Measurements from ENCODE around the gene CFAP61.
"Not testable (repeated sequence)": the region's sequence is repeated elsewhere in the genome, so short reads cannot be mapped to it uniquely, and the experiment has no call there.

CFAP61 gene

DNA sequence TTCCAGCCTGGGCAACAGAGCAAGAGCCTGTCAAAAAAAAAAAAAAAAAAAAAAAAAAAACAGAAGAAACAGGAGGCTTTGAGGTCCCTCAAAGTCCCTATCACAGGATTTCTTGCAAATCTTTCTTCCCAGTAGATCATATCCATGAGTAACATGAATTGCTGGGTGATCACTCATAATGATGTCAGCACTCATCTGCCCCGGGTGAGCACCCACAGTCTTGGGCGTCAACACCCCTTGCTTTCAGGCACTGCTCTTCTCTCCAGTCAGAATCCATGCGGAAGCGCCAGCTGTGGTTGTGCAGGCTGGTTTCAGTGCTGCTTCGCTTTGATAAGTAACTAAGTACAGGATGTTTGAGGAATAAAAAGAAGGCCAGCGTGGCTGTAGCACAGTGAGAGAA lies 275.4 kb downstream of the CFAP61 start:
- DNase-seq (ENCODE audit: low read depth): no peak

DNA sequence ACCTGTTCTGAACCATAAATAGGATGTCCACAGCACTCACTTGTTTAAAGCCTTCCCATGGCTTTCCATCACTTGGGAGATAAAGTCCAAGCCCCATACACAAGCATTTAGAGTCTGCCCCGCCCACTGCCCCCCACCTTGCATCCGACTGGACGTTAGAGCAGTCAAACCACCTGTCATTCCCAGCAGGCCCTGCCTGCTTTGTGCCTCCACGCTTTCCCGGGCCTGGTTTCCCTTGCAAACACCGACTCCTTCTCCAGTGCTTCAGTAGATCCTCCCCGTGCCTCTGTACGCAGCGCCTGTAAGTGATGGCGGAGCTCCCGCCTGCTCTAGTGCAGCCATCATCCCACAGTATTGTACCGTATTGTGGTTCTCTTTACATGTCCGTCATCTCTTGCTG lies 277.2 kb downstream of the CFAP61 start:
- DNase-seq (ENCODE audit: low read depth): no peak

DNA sequence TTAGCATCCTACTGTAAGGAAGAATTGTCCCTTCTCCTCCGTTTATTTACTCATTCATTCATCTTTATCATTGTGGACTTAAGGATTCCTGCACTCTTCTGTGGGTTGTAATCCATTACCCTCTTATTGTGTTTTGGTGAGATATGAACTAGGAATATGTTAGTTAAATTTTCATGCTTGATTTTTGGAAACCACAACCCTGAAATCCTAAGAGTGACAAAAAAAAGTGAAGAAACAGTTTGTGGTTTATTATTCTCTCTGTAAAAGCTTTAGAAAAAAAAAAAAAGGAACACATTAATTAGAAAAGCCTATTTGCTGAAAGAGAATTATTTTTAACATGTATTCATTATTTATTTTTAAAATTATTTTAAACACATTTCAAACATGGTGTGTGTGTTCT lies 278.8 kb downstream of the CFAP61 start:
- DNase-seq (ENCODE audit: low read depth): no peak

DNA sequence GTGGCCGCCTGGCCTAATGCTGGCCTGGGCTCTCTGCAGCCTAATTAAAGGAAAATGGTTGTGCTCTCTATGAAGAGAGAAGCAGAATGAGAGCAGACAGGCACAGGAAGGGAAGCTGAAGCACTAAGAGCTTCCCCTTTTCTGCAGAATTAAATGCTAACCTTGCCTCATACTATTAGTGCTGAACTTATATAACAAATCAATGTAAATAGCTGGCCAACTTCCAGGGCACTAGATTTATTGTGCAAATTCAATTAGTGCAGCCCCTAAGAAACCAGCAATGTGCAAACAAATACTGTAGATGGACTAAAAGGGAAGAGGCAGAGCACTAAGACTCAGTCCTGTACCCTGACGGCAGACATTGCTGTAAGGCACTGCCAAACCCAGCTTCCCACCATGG lies 279.5 kb downstream of the CFAP61 start:
- DNase-seq (ENCODE audit: low read depth): no peak

DNA sequence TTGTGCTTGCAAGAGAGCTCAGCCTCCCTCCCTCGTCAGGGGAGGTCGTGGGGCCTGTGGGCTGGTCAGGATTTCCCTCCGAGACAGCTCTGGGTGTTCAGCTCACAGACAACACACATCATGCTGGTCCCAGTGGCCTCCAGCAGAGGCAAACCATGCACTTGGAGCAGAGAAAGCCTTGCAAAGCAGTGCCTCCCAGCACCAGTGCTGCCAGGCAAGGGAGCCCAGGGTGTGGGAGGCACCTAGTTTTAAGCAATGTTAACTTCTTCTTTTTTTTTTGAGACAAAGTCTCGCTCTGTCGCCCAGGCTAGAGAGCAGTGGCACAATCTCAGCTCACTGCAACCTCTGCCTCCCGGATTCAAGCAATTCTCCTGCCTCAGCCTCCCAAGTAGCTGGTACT lies 281.5 kb downstream of the CFAP61 start:
- DNase-seq (ENCODE audit: low read depth): no peak

DNA sequence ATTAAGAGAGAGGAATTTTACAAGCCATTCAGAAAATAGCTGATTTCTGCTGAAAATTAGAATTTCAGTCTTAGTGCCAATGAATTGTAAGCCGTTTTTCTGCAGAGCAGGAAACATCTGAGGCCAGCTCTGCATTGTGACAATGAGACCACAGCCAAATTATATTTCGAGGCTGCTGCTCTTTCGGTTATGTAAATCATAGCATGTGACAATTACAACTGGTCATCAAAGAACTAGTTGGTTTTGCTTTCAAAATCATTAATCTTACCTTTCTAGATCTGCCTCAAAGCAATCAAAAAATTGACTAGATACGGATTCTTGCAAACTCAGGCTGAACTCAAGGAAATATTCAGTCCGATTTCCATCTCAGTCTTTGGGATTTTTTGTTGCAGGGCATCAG lies 282.2 kb downstream of the CFAP61 start:
- DNase-seq (ENCODE audit: low read depth): no peak

DNA sequence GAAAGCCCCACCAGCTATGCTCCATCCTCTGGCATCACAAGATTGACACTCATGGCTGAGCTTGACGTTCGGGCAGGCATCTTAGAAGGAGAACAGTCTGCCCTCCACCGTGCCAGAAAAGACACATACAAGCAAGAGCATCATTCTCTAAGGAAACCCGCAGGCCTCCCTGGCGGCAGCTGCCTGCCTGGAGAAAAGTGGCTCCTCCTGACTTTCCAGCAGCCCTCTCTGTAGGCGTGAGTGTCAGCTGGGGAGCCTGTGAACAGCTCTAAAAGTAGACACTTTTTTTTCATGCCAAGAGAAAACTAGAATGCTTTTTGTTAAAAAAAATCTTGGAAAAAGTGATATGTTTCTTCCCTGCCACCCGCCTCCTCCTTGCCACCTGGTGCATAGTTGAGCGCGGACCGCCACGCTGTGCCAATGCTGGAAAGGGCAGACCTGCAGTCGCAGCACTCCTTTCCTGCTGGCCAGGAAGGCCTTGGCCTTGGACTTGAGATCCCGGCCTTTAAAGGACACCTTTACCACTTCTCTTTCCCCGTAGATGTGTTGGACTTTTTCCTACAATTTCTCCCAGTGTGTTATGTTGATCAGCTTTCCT lies 285.9 kb downstream of the CFAP61 start:
- no peak for DNase-seq (ENCODE audit: low read depth)

DNA sequence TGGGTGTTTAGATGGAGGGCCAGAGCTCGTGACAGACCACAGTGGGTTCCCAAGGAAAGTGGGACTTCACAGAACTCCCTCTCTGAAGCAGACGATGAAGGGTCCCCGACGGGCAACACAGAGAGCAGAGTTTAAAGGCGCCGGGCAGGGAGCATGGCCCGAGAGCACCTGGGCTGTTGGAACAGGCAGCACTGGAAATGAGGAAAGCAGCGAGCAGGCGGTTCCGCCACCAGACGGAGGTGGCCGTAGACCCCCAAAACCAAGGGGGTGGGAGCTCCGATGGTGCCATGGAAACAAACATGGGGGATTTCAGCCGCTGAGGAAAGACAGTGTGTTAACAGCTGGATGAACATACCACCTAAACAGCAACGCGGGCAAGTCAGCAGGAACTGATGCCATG lies 288.1 kb downstream of the CFAP61 start:
- DNase-seq (ENCODE audit: low read depth): no peak

DNA sequence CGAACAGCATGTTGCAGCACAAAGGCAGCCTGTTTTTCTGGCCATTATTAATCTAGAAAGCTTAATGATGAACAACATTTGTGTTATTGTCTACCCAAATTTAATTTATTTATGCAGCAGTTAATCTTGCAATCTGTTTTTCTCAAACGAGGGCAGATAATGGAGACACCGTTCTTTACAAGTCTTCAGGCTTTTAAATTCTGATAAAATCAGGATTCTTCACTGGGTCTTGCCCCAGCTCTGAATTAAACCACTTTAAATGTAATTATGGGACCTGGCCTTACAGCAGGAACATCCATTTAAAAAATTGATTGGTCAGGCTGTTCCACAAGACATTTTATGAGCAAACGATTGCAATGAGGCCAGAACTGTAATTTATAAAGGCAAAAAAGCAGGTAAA lies 289.0 kb downstream of the CFAP61 start:
- no peak for DNase-seq (ENCODE audit: low read depth)

DNA sequence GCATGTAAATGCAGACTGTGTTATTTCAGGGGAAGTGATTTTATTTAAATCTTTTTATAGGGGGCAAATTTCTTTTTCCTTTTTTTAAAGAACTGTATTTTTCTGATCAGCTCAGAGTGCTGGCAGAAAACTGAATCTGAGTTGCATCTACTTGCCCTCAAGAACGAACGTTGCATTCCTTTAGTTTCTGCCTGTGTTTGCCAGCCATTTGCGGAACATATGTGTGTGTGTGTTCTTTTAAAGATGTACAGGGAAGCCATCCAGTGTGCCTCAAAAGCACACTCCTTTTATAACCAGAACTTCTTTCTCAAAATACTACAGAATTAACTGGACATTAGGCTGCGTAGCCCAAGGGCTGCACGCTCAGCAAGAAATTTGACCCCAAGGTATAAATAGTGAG lies 289.7 kb downstream of the CFAP61 start:
- no peak for DNase-seq (ENCODE audit: low read depth)

DNA sequence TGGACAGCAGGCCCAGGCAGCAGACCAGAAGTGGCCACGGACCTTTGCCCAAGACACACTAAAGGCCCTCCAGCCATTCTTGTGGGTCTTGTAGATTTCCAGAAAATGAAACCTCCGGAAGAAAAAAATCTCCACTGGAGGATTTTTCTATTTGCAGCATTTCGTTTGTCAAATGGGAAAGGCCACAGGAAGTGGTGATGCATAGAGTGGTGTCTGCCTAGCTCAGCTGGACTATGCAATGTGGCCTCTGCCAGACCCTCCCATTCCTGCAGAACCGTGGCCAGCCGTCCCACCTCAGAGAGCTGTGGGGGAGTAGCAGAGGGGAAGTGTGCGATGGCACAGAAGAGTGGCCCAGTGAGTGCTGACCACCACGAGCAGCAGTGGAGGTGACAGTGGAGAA lies 291.6 kb downstream of the CFAP61 start:
- DNase-seq (ENCODE audit: low read depth): no peak

DNA sequence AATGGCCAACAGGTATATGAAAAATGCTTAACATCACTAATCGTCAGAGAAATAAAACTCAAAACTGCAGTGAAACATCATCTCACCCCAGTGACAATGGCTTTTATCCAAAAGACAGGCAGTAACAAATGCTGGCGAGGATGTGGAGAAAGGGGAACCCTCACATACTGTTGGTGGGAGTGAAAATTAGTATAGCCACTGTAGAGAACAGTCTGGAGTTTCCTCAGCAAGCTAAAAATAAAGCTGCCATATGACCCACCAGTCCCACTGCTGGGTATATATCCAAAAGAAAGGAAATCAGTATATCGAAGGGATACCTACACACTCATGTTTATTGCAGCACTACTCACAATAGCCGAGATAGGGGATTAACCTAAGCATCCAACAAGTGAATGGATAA lies 292.1 kb downstream of the CFAP61 start:
- no peak for DNase-seq (ENCODE audit: low read depth)

DNA sequence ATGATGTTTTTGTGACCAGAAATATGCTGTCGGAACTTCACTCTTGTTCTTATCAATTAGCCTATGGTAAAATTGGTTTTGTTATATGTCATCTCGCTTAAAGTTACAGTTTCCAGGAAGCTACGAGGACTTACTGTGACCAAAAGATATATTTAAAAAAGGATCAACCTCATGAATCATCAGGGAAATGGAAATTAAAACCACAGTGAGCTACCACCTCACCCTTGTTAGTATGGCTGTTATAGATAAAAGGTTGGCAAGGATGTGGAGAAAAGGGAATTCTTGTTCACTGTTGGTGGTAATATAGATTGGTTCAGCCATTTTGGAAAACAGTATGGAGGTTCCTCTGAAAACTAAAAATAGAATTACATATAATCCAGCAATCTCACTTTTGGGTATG lies 301.2 kb downstream of the CFAP61 start:
- no peak for DNase-seq (ENCODE audit: low read depth)

DNA sequence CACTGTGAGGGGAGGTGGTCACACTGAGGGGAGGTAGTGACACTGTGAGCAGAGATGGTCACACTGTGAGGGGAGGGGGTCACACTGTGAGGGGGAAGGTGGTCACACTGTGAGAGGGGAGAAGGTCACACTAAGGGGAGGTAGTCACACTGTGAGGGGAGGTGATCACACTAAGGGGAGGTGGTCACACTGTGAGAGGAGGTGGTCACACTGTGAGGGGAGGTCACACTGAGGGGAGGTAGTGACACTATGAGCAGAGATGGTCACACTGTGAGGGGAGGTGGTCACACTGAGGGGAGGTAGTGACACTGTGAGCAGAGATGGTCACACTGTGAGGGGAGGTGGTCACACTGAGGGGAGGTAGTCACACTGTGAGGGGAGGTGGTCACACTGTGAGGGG lies 303.2 kb downstream of the CFAP61 start:
- not testable (repeated sequence) for DNase-seq (ENCODE audit: low read depth)

DNA sequence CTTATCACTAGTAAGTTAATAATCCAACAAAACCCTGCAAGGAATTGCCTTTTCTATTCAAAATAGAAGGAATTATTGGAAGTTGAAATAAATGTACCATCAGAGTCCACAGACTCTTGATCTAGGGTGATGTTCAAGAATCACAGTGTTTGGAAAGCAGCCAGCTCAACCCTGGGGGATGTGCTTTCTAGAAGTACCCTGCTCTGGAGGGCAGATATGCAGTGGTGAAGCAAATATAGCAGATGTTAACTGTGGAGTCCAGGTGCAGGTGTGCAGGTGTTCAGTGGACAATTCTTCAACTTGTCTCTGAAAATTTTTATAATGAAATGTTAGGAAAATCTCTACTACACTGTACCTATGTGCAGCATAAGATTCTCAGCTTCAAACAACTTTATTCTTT lies 306.5 kb downstream of the CFAP61 start:
- no peak for DNase-seq (ENCODE audit: low read depth)

DNA sequence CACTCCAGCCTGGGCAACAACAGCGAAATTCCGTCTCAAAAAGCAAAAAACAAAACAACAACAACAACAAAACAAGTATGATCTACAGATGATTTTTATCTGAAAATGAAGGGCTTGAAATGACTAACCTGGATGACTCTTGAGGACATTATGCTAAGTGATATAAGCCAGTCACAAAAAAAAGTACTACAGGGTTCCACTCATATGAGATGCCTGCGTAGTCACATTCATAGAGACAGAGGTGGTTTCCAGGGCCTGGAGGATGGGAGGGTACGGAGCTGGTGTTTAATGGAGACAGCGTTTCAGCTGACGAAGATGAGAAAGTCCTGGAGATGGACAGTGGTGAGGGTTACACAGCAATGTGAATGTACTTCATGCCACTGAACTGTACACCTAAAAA lies 307.3 kb downstream of the CFAP61 start:
- DNase-seq (ENCODE audit: low read depth): no peak

DNA sequence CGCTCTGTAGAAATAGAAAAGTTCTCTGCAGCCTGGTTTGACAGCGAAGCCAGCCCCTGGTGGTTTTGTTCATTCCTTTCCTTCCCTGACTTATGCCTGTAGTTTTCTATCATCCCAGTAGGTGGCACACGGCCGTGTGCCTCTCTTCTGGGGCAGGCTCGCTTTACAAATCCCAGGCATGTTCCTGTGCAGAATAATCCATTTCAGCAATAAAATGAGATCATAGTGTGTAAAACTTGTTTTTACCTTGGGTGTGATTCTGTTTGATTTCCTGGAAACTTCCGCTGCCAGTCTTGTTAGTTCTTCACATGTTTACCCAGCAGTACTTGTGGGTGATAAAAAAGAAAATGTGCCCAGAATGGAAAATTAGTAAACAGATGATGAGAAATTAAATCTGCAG lies 308.1 kb downstream of the CFAP61 start:
- no peak for DNase-seq (ENCODE audit: low read depth)

DNA sequence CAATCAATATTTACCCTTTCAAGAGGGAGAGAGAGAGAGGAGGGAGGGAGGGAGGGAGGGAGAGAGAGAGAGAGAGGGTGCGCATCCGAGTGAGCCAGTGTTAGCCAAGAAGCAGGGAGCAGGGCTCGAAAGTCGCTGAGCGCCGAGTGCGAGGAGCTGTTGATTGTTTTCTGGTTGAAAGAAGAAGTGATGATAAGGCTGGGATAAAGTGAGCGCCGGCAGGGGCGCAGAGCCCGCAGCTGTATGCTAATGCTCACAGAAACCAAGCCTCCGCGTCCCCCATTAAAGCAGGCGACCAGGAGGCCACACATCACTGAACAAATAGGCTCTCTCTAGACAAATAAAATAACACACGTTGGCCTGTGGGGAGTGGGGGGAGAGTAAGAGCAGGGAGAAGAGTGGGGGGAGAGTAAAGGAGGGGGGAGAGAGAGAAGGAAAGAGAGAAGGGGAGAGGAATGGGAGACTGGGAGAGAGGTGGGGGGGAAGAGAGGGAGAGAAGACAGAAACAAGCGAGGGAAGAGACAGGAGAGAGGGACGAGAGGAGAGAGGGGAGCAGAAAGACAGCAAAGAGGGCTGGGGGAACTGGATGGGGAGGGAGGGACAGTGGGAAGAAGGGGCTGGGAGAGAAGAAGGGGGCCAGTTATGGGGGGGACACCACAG lies 310.6 kb downstream of the CFAP61 start:
- no peak for DNase-seq (ENCODE audit: low read depth)

DNA sequence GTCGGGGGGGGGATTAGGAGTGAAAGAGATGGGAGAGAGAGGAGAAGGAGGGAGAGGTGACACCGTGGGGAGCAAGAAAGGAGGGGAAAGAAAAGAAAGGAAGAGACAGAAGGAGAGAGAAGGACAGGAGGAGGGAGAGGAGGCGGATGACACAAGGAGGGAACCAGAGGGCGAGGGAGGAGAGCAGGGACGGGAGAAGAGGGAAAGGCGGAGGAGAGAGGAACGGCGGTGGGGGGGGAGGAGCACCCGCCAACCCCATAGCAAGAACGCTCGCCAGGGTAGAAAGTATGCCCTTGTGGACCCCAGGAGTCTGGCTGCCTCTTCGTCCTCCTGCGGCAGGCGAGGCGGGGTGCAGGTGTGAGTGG lies 311.1 kb downstream of the CFAP61 start:
- DNase-seq (ENCODE audit: low read depth): no peak

DNA sequence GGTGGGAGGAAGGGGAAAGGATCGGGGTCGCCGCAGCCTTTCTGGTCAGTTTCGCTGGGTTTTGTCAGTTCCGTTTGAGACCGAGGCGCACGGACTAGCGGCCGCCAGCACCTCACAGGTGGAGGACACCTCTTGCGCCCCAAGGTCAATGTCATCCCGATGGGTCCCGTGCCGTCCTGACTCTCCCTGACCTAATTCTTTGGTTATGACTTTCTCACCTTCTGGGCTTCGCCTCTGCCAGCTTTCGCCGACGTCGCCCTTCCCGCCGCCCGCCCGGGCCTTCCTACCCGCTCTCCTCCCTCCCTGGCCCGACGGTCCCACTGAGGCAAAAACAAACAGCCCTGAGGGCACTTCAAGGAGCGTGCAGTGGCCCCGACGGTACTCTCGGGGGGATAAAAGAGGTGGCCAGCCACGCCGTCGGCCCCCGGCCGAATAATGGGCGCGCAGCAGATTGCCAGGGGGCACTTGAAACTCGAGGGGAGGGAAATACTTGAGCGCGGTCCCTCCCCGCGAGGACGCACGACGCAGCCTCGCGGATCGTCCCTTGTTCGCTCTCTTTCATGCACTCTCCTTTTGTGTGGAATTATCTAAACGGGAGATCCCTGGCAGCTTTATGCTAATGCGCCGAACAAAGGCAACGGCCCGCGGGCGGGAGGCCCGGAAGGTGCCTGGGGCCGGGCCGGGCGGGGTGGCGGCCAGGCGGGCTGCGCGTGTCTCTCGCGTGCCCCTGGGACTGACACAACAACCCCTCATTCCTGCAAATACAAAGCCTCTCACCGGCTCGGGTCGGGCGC lies 311.7 kb downstream of the CFAP61 start:
- no peak for DNase-seq (ENCODE audit: low read depth)

DNA sequence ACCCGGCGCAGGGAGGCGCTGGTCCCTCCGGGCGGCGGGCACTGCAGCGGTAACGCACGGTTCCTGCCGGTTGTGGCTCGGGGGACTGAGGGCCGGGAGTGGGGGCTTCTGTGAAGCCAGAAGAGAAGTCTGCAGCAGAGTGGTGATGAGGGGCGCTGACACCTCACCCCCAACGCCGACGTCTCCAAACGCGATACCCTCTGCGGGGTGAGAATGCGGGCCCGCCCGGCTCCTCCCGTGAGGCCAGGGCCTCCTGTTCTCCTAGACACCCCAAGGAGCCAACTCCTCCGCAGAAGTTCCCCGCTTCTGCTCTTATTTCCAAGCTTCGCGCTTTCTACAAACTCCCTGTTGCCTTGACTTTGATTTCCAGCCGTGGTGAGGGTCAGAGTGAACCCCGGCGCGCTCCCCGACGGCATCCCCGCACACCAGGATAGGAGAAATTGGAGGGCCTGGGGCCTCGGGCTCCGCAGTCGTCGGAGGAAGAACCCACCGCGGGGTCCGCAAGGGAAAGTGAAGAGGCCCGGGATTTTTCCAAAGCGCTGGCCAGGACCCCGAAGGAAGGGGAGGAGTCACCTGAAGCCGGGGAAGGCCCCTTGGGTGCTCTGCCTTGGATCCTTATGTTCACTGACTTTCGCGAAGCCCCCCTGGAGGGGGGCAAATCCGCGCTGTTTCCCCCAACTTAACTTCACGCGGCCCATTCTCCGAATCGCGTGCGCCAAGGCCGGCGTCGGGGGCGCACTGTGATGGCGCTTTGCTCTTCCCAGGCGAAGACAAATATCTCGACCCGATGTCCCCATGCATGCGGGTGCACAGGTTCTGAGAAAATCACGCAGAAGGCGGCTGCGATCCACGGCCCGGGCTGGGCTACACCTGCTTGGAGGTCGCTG lies 312.5 kb downstream of the CFAP61 start:
- no peak for DNase-seq (ENCODE audit: low read depth)

DNA sequence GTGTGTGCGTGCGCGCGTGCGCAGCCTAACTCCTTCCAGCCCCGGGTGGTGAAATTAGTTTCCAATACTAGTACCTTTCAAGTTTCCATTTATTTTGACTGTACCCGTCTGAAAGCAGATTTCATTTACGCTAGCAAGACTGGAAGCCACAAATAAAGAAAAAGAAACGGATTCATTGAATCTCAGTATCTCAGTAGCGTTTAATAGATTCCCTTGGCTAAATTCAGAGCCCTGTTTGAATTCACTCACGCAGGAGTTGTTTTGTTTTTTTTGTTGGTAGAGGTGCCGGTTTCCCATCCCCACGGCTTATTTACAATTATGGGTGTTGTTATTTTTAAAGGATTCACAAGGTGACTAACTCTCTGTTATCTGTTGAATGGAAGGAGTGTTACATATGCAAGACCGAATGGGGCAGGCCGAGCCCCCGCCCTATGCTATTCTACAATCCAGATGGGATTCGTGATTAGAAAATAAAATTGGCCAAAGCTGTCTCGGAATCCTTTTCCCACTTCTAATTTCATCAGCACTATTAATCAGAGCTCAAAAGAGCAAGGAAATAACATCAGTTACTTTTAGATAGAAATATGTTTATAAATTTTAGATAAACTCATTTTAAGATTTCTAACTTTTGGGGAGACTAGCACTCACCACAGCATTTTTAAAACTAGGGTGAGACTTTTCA lies 313.3 kb downstream of the CFAP61 start:
- no peak for DNase-seq (ENCODE audit: low read depth)

Measured in activated T-helper 1 cell treated with Interleukin-2 at 50 U/mL for 16 hours (primary cell).